ENCODE measurements around the gene GPLD1.

DNA sequence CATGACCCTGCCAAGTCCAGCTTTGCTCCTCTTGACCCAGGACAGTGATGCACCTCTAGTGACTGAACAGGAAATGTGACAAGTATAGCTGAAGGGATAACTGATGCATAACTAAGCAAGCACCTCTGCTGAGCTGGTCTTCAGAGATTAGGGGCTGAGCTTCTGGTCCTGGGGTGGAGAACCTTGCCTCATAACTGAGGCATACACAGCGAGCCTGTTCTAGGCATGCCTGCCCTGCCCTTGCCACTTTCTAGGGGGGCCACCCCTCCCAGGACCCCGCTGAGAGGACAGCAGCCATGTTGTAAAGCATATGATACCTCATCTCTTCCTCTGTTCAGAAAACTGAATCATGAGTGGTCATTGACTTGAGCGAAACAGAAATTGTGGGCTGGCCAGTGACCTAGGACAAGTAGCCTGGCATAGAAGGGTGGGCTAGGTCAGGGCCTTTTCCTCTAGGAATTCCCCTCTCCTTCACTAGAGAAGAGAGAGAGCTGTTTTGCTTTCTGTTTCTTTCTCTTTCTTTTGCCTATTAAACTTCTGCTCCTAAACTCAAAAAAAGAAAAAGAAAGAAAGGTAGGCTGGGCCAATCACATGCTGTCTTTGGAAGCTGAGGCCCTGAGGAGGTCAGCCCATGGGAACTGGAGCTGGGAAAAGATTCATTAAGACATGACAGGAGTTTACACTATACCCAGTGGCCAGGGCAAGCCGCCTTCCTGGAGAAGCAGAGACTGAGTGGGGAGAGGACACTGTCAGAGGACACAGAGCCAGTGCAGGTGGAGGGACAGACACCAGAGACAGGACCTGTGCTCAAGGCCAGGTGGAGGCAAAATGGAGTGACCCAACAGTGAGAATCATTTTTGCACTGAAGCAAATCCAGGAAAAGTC is 28.5 kb upstream of the GPLD1 start:
- TF ChIP-seq, protein P1, sequence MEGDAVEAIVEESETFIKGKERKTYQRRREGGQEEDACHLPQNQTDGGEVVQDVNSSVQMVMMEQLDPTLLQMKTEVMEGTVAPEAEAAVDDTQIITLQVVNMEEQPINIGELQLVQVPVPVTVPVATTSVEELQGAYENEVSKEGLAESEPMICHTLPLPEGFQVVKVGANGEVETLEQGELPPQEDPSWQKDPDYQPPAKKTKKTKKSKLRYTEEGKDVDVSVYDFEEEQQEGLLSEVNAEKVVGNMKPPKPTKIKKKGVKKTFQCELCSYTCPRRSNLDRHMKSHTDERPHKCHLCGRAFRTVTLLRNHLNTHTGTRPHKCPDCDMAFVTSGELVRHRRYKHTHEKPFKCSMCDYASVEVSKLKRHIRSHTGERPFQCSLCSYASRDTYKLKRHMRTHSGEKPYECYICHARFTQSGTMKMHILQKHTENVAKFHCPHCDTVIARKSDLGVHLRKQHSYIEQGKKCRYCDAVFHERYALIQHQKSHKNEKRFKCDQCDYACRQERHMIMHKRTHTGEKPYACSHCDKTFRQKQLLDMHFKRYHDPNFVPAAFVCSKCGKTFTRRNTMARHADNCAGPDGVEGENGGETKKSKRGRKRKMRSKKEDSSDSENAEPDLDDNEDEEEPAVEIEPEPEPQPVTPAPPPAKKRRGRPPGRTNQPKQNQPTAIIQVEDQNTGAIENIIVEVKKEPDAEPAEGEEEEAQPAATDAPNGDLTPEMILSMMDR (IDR thresholded peaks at IDR 0.05): no peak
- no peak for TF ChIP-seq POLR2A (IDR thresholded peaks at IDR 0.05)
